Tibial nerve (tissue), 4 donors: ENCODE data around the gene WDR91. TPM values are rescaled to one million over a fixed set of nuclear protein-coding genes. Genes with fewer than 3 reads are reported as not detected.

ENCODE experiments used
- DNase-seq, 2 donors: peaks; one replicate each; pipeline ENCODE4 v3.0.0-alpha.2; 2019; ENCODE audit warnings: low spot score in 2 of 2
- H3K27ac ChIP-seq, 4 donors: fragments of 200-600 bp; sonication (generic) in 3 of 4; one replicate each; pipeline ENCODE4 v1.5.1; 2017 to 2019; ENCODE audit warnings: mild to moderate bottlenecking in 1 of 4
- H3K27me3 ChIP-seq, 2 donors: fragments of 200-600 bp; sonication (generic) in 1 of 2; one replicate each; pipeline versions ENCODE4 v1.5.1 to v1.6.0; 2017 to 2019
- H3K36me3 ChIP-seq, 3 donors: fragments of 200-600 bp; sonication (generic); one replicate each; pipeline ENCODE4 v1.5.1; 2018 to 2019
- H3K4me1 ChIP-seq, 4 donors: fragments of 200-600 bp; sonication (generic) in 3 of 4; one replicate each; pipeline ENCODE4 v1.5.1; 2017 to 2019
- H3K4me3 ChIP-seq, 4 donors: fragments of 200-600 bp; sonication (generic) in 3 of 4; one replicate each; pipeline ENCODE4 v1.5.1; 2017 to 2019; ENCODE audit warnings: mild to moderate bottlenecking in 1 of 4, moderate library complexity in 1 of 4
- H3K9me3 ChIP-seq, 4 donors: fragments of 200-600 bp; sonication (generic) in 3 of 4; one replicate each; pipeline ENCODE4 v1.5.1; 2017 to 2019
- CTCF ChIP-seq, 5 experiments: fragments of 200-600 bp in 3 of 5; fragments of 450-650 bp in 2 of 5; sonication (generic) in 3 of 5; IDR thresholded peaks; one replicate each; pipeline ENCODE4 v1.5.1; 2016 to 2019; ENCODE audit warnings: antibody characterized with exemption in 5 of 5, mild to moderate bottlenecking in 3 of 5, moderate library complexity in 2 of 5
- EP300 ChIP-seq, 2 donors: sonication (generic); formaldehyde crosslinking; IDR thresholded peaks; one replicate each; pipeline ENCODE4 v1.6.1; 2017; ENCODE audit warnings: antibody characterized with exemption in 2 of 2, mild to moderate bottlenecking in 1 of 2
- POLR2A ChIP-seq, 2 donors: fragments of 450-650 bp; IDR thresholded peaks; one replicate each; pipeline ENCODE4 v1.6.1; 2017; ENCODE audit warnings: antibody characterized with exemption in 2 of 2, mild to moderate bottlenecking in 2 of 2, moderate library complexity in 2 of 2
- WGBS, 2 donors: methylation state at CpG; one replicate each; pipeline ENCODE4 v1.1.5; 2018; 5-methylcytosine and 5-hydroxymethylcytosine counted together
- total RNA-seq, 4 donors: library from RNA; depleted of rRNA; stranded (reverse); fragments of >200 nt; gene quantifications; one replicate each; pipeline ENCODE4 v1.1.0, GENCODE V29; 2016

WDR91 gene
- total RNA-seq, 4 donors from 2014 or later = 20.7 to 82.2 (median 32.6) TPM

GRCh38 chr7:135188298-135188984 is 22.9 kb downstream of the WDR91 start:
- Histone ChIP-seq H3K4me1 (peaks cover 0 to 10% (median 0%) of the 10 kb centered on the region in 4 donors), H3K27me3 (no peaks in the 10 kb centered on the region), H3K4me3 (no peak overlapping the region), H3K36me3 (peaks cover 6 to 93% (median 34%) of the 10 kb centered on the region in 3 donors), H3K27ac (no peak overlapping the region), H3K9me3 (peaks cover 0 to 4% (median 0%) of the 10 kb centered on the region in 4 donors)
- TF ChIP-seq POLR2A (IDR thresholded peaks at IDR 0.05) (no peak), CTCF (IDR thresholded peaks at IDR 0.05) (no peak), EP300 (IDR thresholded peaks at IDR 0.05) (no peak)
- WGBS, 2 donors = 95 to 98% methylated on average over 11 to 12 of the region's 12 CpGs
- no peak for DNase-seq

DNA sequence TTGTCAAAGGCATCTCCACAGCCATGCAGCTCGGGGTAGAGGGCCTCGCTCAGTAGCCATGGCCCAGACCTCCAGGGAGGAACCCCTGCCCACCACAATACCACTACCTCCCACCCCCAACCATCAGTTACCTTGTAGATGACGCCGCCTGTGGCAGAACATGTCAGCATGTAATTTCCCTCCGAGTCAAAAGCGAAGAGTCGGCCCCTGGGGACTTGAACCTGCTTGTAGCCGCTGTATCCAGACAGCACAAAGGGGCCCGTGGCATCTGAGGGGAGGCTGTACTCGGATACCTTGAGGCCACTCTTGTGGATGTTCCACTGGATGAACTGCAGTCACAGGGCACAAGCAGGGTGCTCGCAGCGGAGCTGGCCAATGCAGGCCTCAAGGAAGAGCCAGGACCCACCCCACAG is 24.5 kb downstream of the WDR91 start:
- 90 to 97% methylated on average over 12 of the region's 12 CpGs for WGBS, 2 donors
- no peak overlapping the region for H3K4me3 ChIP-seq
- H3K27ac ChIP-seq = no peak overlapping the region
- peaks cover 0 to 19% (median 4%) of the 10 kb centered on the region in 4 donors for H3K9me3 ChIP-seq
- H3K36me3 ChIP-seq = peaks cover 6 to 93% (median 34%) of the 10 kb centered on the region in 3 donors
- TF ChIP-seq EP300 (IDR thresholded peaks at IDR 0.05) = no peak
- no peak for DNase-seq
- no peaks in the 10 kb centered on the region for H3K27me3 ChIP-seq
- peaks cover 0 to 10% (median 0%) of the 10 kb centered on the region in 4 donors for H3K4me1 ChIP-seq

DNA sequence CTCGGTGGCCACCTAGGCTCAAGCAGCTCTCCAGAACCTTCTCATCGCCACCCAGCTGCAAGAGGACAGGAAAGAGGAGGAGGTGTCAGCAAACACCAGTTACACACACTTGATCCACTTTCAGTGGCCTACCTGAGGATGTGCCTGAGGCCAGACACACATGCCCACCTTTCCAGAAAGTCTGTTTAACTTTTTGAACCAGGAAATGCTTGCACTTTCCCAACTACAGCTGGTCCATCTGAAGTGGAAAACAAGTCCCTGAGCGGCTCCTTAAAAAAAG is 25.1 kb downstream of the WDR91 start:
- peaks cover 0 to 26% (median 7%) of the 10 kb centered on the region in 4 donors for H3K9me3 ChIP-seq
- H3K36me3 ChIP-seq = peaks cover 6 to 93% (median 34%) of the 10 kb centered on the region in 3 donors
- no peak for DNase-seq
- H3K27ac ChIP-seq = no peak overlapping the region
- WGBS, 2 donors = 98 to 100% methylated on average over 3 of the region's 3 CpGs
- H3K4me1 ChIP-seq = peaks cover 0 to 10% (median 0%) of the 10 kb centered on the region in 4 donors
- TF ChIP-seq POLR2A (IDR thresholded peaks at IDR 0.05) (no peak), CTCF (IDR thresholded peaks at IDR 0.05) (no peak), EP300 (IDR thresholded peaks at IDR 0.05) (no peak)
- no peak overlapping the region for H3K4me3 ChIP-seq
- no peaks in the 10 kb centered on the region for H3K27me3 ChIP-seq

DNA sequence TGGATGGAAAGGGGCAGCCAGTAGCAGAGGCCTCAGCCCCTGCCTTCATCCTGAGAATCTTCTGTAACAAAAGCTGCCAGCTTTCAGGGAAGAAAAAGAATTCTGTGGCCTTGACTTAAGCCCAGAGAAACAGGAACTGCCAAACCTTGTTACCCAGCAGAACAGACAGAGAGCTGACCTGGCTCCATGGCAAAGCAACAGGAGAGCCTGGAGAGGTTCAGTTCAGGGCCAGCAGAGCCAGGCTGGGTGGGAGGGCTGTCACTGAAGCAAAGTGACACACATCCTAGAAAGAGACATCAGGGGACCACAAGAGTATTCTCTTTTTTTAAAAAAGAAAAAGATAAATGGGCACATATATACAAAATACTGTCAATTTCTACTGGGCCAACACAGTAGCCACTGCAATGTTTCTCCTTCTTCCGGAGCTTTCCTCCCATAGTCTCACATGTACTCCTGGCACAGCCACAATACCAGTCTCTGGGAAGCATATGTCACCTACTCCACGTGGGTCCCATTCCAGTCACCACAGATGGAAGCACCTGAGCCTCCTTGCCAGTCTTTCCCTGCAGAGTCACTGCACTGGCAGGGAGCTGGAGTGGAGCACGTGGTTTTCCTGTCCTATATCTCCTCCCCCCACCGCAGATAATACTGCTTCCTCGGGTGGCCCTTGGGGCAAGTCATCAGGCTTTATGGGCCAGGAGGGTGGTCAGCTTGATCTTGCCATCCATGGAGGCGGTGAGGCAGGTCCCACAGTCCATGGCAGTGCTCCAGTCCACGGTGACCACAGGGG is 25.7 kb downstream of the WDR91 start:
- Histone ChIP-seq H3K36me3 (peaks cover 6 to 95% (median 34%) of the 10 kb centered on the region in 3 donors), H3K27me3 (no peaks in the 10 kb centered on the region), H3K9me3 (peaks cover 0 to 31% (median 10%) of the 10 kb centered on the region in 4 donors), H3K4me3 (no peak overlapping the region), H3K4me1 (peaks cover 0 to 10% (median 0%) of the 10 kb centered on the region in 4 donors), H3K27ac (no peak overlapping the region)
- TF ChIP-seq POLR2A (IDR thresholded peaks at IDR 0.05) (no peak), EP300 (IDR thresholded peaks at IDR 0.05) (no peak), CTCF (IDR thresholded peaks at IDR 0.05) (no peak)
- no peak for DNase-seq
- WGBS, 2 donors = 86 to 91% methylated on average over 7 of the region's 7 CpGs

DNA sequence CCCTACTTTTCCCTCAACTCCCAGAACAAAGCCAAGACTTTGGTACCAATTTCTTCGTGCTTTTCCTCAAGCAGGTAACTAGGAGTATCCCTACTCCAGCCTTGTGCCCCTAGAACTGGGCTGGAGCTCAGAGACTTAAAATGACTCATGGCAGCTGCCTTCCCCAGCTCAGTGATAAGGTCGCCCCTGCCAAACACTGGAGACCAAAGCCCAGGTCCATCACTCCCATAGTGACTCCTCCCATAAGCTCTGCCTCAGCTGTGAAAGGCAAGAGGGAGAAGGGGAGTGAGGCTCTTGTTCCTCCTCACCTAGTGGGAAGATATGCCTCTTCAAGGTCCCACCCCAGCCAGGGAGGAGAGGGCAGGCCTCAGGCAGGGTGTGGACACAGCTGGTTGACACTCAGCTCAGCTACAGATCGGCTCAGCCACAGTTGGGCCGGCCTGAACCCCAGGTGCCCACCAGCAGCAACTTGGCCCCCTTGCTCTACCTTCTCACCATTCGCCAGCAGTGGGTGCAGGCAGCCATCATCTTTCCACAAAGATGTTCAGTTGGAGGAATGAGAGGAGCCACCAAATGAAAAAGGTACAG is 27.0 kb downstream of the WDR91 start:
- Histone ChIP-seq H3K9me3 (peaks cover 0 to 44% (median 12%) of the 10 kb centered on the region in 4 donors), H3K36me3 (peaks cover 6 to 100% (median 30%) of the 10 kb centered on the region in 3 donors), H3K27me3 (no peaks in the 10 kb centered on the region), H3K4me3 (no peak overlapping the region), H3K4me1 (peaks cover 0 to 2% (median 0%) of the 10 kb centered on the region in 4 donors), H3K27ac (no peak overlapping the region)
- 98% methylated on average over 5 of the region's 5 CpGs for WGBS, 2 donors
- TF ChIP-seq CTCF (IDR thresholded peaks at IDR 0.05) = no peak
- no peak for TF ChIP-seq POLR2A (IDR thresholded peaks at IDR 0.05)
- no peak for TF ChIP-seq EP300 (IDR thresholded peaks at IDR 0.05)
- DNase-seq = no peak
